Left ventricle myocardium inferior (tissue), 1 donor: ENCODE results near the gene IDI2. TPM values are rescaled to one million over a fixed set of nuclear protein-coding genes. Genes with fewer than 3 reads are reported as not detected.
"Not testable (repeated sequence)": the region's sequence is repeated elsewhere in the genome, so short reads cannot be mapped to it uniquely, and the experiment has no call there.

Experiments used
- DNase-seq: peaks from one replicate; pipeline ENCODE4 v3.0.0-alpha.2; 2020
- H3K27ac ChIP-seq: fragments of 200-600 bp; replicated peaks from 2 replicates; pipeline ENCODE4 v1.8.0; 2021
- H3K27me3 ChIP-seq: fragments of 200-600 bp; 2 replicates; pipeline ENCODE4 v1.8.0; 2021; ENCODE audit warnings: low read depth
- H3K36me3 ChIP-seq: fragments of 200-600 bp; 2 replicates; pipeline ENCODE4 v1.8.0; 2021
- H3K4me1 ChIP-seq: fragments of 200-600 bp; 2 replicates; pipeline ENCODE4 v1.8.0; 2021
- H3K4me3 ChIP-seq: fragments of 200-600 bp; 2 replicates; pipeline ENCODE4 v1.8.0; 2021; ENCODE audit warnings: mild to moderate bottlenecking, moderate library complexity
- H3K9me3 ChIP-seq: fragments of 200-600 bp; replicated peaks from 2 replicates; pipeline ENCODE4 v1.8.0; 2021
- CTCF ChIP-seq: fragments of 200-600 bp; IDR thresholded peaks from 2 replicates; pipeline ENCODE4 v1.8.0; 2021; ENCODE audit warnings: antibody characterized with exemption, mild to moderate bottlenecking, borderline replicate concordance
- intact Hi-C: fragments of 100-400 bp; cut with micrococcal nuclease; formaldehyde crosslinking; loops from one replicate; pipeline ENCODE4 v1.11.0; 2022
- total RNA-seq: library from RNA; stranded (reverse); fragmentation: NEBNext Ultra II Directional; extraction: Animal tissue kit (Norgen Biotek cat#: 25700); gene quantifications from one replicate; pipeline ENCODE4 v1.2.1, GENCODE V29; 2021
- donor health status: DM: no; HTN: yes; CAD: no; lungs with severe emphysema.

The IDI2 gene
- total RNA-seq, 1 donor from 2014 or later: 0.33 TPM

GRCh38 chr10:1044964-1045363 lies 19.3 kb upstream of the IDI2 start:
- Histone ChIP-seq H3K4me1 (peaks cover 58% of the 10 kb centered on the region), H3K27ac (peak overlapping the region; percentile 71), H3K4me3 (no peak overlapping the region), H3K27me3 (no peaks in the 10 kb centered on the region), H3K9me3 (no peaks in the 10 kb centered on the region), H3K36me3 (peaks cover 30% of the 10 kb centered on the region)
- no peak for DNase-seq
- intact Hi-C loops: no loop called here
- no peak for TF ChIP-seq CTCF

GRCh38 chr10:1044146-1044545 lies 18.5 kb upstream of the IDI2 start:
- intact Hi-C loops: no loop called here
- Histone ChIP-seq H3K4me1 (peaks cover 52% of the 10 kb centered on the region), H3K27me3 (no peaks in the 10 kb centered on the region), H3K27ac (peak overlapping the region; percentile 71), H3K9me3 (no peaks in the 10 kb centered on the region), H3K36me3 (peaks cover 36% of the 10 kb centered on the region), H3K4me3 (no peak overlapping the region)
- no peak for TF ChIP-seq CTCF
- no peak for DNase-seq

GRCh38 chr10:1043532-1043995 lies 17.9 kb upstream of the IDI2 start:
- H3K36me3 ChIP-seq: peaks cover 36% of the 10 kb centered on the region
- H3K27me3 ChIP-seq: no peaks in the 10 kb centered on the region
- DNase-seq: peak; percentile 34
- intact Hi-C loops: no loop called here
- peaks cover 48% of the 10 kb centered on the region for H3K4me1 ChIP-seq
- TF ChIP-seq CTCF: no peak
- H3K27ac ChIP-seq: peak overlapping the region; percentile 71
- H3K4me3 ChIP-seq: peak overlapping the region; percentile 15
- no peaks in the 10 kb centered on the region for H3K9me3 ChIP-seq

GRCh38 chr10:1041514-1041913 lies 15.9 kb upstream of the IDI2 start:
- Histone ChIP-seq H3K27me3 (no peaks in the 10 kb centered on the region), H3K9me3 (no peaks in the 10 kb centered on the region), H3K4me1 (peaks cover 36% of the 10 kb centered on the region), H3K27ac (no peak overlapping the region), H3K36me3 (peaks cover 56% of the 10 kb centered on the region), H3K4me3 (no peak overlapping the region)
- intact Hi-C loops: no loop called here
- no peak for DNase-seq
- no peak for TF ChIP-seq CTCF

- Histone ChIP-seq H3K36me3 (peaks cover 60% of the 10 kb centered on the region), H3K4me1 (peaks cover 26% of the 10 kb centered on the region), H3K27ac (no peak overlapping the region), H3K9me3 (no peaks in the 10 kb centered on the region), H3K27me3 (no peaks in the 10 kb centered on the region), H3K4me3 (no peak overlapping the region)
- no peak for TF ChIP-seq CTCF
- DNase-seq: no peak
- intact Hi-C loops: no loop called here
These were observed 14.5 kb upstream of the IDI2 start for GRCh38 chr10:1040133-1040532.

- H3K4me1 ChIP-seq: peaks cover 14% of the 10 kb centered on the region
- intact Hi-C loops, H3K27ac ChIP-seq, DNase-seq, H3K4me3 ChIP-seq, H3K27me3 ChIP-seq, H3K9me3 ChIP-seq: not testable (repeated sequence)
- H3K36me3 ChIP-seq: peaks cover 60% of the 10 kb centered on the region
These were observed 13.1 kb upstream of the IDI2 start for GRCh38 chr10:1038769-1039168.
